IMR-90 (cell line): ENCODE measurements around the gene MBTPS1. TPM values are rescaled to one million over a fixed set of nuclear protein-coding genes. Genes with fewer than 3 reads are reported as not detected.

ENCODE experiments used
- ATAC-seq: fragments of 200-7000 bp; cut with Tn5 transposase; 2 replicates; pipeline ENCODE4 v1.9.1; 2020; ENCODE audit warnings: low read depth, mild to moderate bottlenecking, moderate library complexity
- BruUV-seq: library from RNA; stranded (reverse); fragments of 400-500 nt; replicated peaks from 2 replicates; lab custom pipeline; 2021; lab: Mats Ljungman, UMichigan
- CTCF ChIA-PET: fragments of 300-600 bp; formaldehyde crosslinking; extraction: SDS; loops from one replicate; lab custom pipeline; 2021; ENCODE audit warnings: antibody characterized with exemption; lab: Yijun Ruan, JAX
- POLR2A ChIA-PET: fragments of 300-600 bp; sonication (Branson Sonifier 250); formaldehyde crosslinking; loops from one replicate; lab custom pipeline; 2022; ENCODE audit warnings: antibody characterized with exemption; ENCODE audit not compliant: unreplicated experiment; lab: Charles Lee
- DNase-seq: peaks from one replicate; pipeline ENCODE4 v3.0.0; 2013
- H2AFZ ChIP-seq: replicated peaks from 2 replicates; pipeline ENCODE3; 2013; ENCODE audit warnings: low read length, mild to moderate bottlenecking; ENCODE audit not compliant: poor library complexity
- H2AK5ac ChIP-seq: 2 replicates; pipeline ENCODE4 v1.6.1; 2013; ENCODE audit warnings: low read depth, low read length, inconsistent platforms
- H2AK9ac ChIP-seq: replicated peaks from 2 replicates; pipeline ENCODE3; 2013; ENCODE audit warnings: mild to moderate bottlenecking, low read depth, low read length, moderate library complexity; ENCODE audit not compliant: poor library complexity
- H2BK120ac ChIP-seq: 2 replicates; pipeline ENCODE4 v1.6.1; 2013; ENCODE audit warnings: low read depth, low read length, inconsistent platforms
- H2BK15ac ChIP-seq: 3 replicates; pipeline ENCODE4 v1.6.1; 2013; ENCODE audit warnings: low read depth, low read length, inconsistent platforms
- H2BK20ac ChIP-seq: 2 replicates; pipeline ENCODE4 v1.6.1; 2013; ENCODE audit warnings: low read depth, mild to moderate bottlenecking, inconsistent platforms, low read length, moderate library complexity
- H2BK5ac ChIP-seq: 2 replicates; pipeline ENCODE4 v1.6.1; 2013; ENCODE audit warnings: mild to moderate bottlenecking, low read depth, low read length, inconsistent platforms; ENCODE audit not compliant: poor library complexity, severe bottlenecking
- H3K14ac ChIP-seq: replicated peaks from 2 replicates; pipeline ENCODE4 v1.6.1; 2013; ENCODE audit warnings: low read depth, low read length, inconsistent platforms
- H3K18ac ChIP-seq: 2 replicates; pipeline ENCODE4 v1.6.1; 2013; ENCODE audit warnings: low read depth, low read length, control low read depth
- H3K23ac ChIP-seq: 2 replicates; pipeline ENCODE4 v1.6.1; 2013; ENCODE audit warnings: low read depth, low read length, inconsistent platforms
- H3K27ac ChIP-seq: 2 replicates; pipeline ENCODE4 v1.5.1; 2013; ENCODE audit warnings: mild to moderate bottlenecking, control low read depth, low read length; ENCODE audit not compliant: insufficient read depth
- H3K27me3 ChIP-seq: 2 replicates; pipeline ENCODE4 v1.6.1; 2013; ENCODE audit warnings: low read length; ENCODE audit not compliant: control insufficient read depth, insufficient read depth
- H3K36me3 ChIP-seq: 2 replicates; pipeline ENCODE4 v1.6.1; 2013; ENCODE audit warnings: low read length, mixed read lengths; ENCODE audit not compliant: control insufficient read depth, insufficient read depth
- H3K4ac ChIP-seq: 2 replicates; pipeline ENCODE4 v1.6.1; 2013; ENCODE audit warnings: low read depth, low read length, inconsistent platforms
- H3K4me1 ChIP-seq: 2 replicates; pipeline ENCODE4 v1.6.1; 2013; ENCODE audit warnings: low read length, mixed read lengths; ENCODE audit not compliant: control insufficient read depth, insufficient read depth
- H3K4me2 ChIP-seq: 2 replicates; pipeline ENCODE4 v1.6.1; 2013; ENCODE audit warnings: low read depth, mild to moderate bottlenecking, control low read depth, low read length, moderate library complexity
- H3K4me3 ChIP-seq: 2 replicates; pipeline ENCODE4 v1.5.1; 2013; ENCODE audit warnings: low read depth, mild to moderate bottlenecking, control low read depth, low read length, moderate library complexity; ENCODE audit not compliant: insufficient read depth
- H3K56ac ChIP-seq: 2 replicates; pipeline ENCODE4 v1.6.1; 2013; ENCODE audit warnings: low read length, inconsistent platforms; ENCODE audit not compliant: insufficient read depth; ENCODE audit errors: extremely low read depth
- H3K79me1 ChIP-seq, 2 experiments: 2 replicates each; pipeline ENCODE4 v1.6.1; 2013; ENCODE audit warnings: low read length in 2 of 2, inconsistent platforms in 1 of 2, low read depth in 1 of 2
- H3K9ac ChIP-seq: 2 replicates; pipeline ENCODE4 v1.6.1; 2013; ENCODE audit warnings: low read depth, low read length, control low read depth
- H3K9me1 ChIP-seq: 2 replicates; pipeline ENCODE4 v1.6.1; 2013; ENCODE audit warnings: low read length, inconsistent platforms; ENCODE audit not compliant: insufficient read depth
- H3K9me3 ChIP-seq: 2 replicates; pipeline ENCODE4 v1.6.1; 2013; ENCODE audit warnings: low read length; ENCODE audit not compliant: control insufficient read depth, insufficient read depth
- H4K20me1 ChIP-seq: 2 replicates; pipeline ENCODE4 v1.6.1; 2013; ENCODE audit warnings: low read length, inconsistent platforms; ENCODE audit not compliant: insufficient read depth
- H4K5ac ChIP-seq: 2 replicates; pipeline ENCODE4 v1.6.1; 2013; ENCODE audit warnings: mild to moderate bottlenecking, low read depth, low read length, control low read depth
- H4K8ac ChIP-seq, 2 experiments: 2 replicates each; pipeline ENCODE4 v1.6.1; 2013; ENCODE audit warnings: low read depth in 2 of 2, low read length in 2 of 2, control low read depth in 1 of 2, inconsistent platforms in 1 of 2
- H4K91ac ChIP-seq: 2 replicates; pipeline ENCODE4 v1.6.1; 2013; ENCODE audit warnings: low read depth, low read length, inconsistent platforms; ENCODE audit not compliant: insufficient read depth
- MXI1 ChIP-seq: IDR thresholded peaks from 2 replicates; pipeline ENCODE4 v1.6.1; 2012; ENCODE audit warnings: low read depth, mild to moderate bottlenecking, low read length, moderate library complexity, borderline replicate concordance
- NFE2L2 ChIP-seq: fragments of 150-350 bp; IDR thresholded peaks from 2 replicates; pipeline ENCODE4 v1.6.1; 2016; ENCODE audit warnings: low read depth, mild to moderate bottlenecking, low read length
- POLR2A ChIP-seq: IDR thresholded peaks from 2 replicates; pipeline ENCODE4 v1.6.1; 2012; ENCODE audit warnings: mild to moderate bottlenecking, low read depth, low read length
- WGBS, 2 experiments: methylation state at CpG; one replicate each; pipeline versions ENCODE4 v1.1.5 to v1.1.7; 2013; ENCODE audit warnings: missing lambda C conversion rate in 2 of 2; ENCODE audit not compliant: insufficient read length in 1 of 2; ENCODE audit errors: extremely low coverage in 2 of 2; 5-methylcytosine and 5-hydroxymethylcytosine counted together
- dilution Hi-C: fragments of 300-500 bp; cut with HindIII; formaldehyde crosslinking; loops from one replicate; pipeline ENCODE4 v1.14.3; 2018; ENCODE audit warnings: low sequenced_read_pairs; ENCODE audit not compliant: unreplicated experiment
- in situ Hi-C: fragments of 300-500 bp; cut with MboI; formaldehyde crosslinking; loops from 3 replicates; pipeline ENCODE4 v1.14.3; 2019; ENCODE audit warnings: low sequenced_read_pairs, inconsistent platforms, mixed read lengths
- intact Hi-C: fragments of 100-400 bp; cut with micrococcal nuclease; formaldehyde crosslinking; loops from 2 replicates; pipeline ENCODE4 v1.10.0; 2022
- polyA plus RNA-seq, 3 experiments: library from polyadenylated mRNA; depleted of rRNA; stranded (reverse); fragments of >200 nt; gene quantifications; 2 replicates each; pipeline ENCODE4 v1.2.3, GENCODE V29; 2012; ENCODE audit warnings: low replicate concordance in 1 of 3
- total RNA-seq: library from RNA; depleted of rRNA; stranded (reverse); fragments of >200 nt; gene quantifications from 2 replicates; pipeline ENCODE4 v1.2.3, GENCODE V29; 2012

The MBTPS1 gene
- total and polyA plus RNA-seq, 2 of the 4 experiments (the other 2 are of a cell fraction): 59.0 to 70.4 TPM

GRCh38 chr16:84165746-84166145 is 49.0 kb upstream of the MBTPS1 start:
- Histone ChIP-seq H3K56ac (no peak overlapping the region), H3K27ac (no peak overlapping the region), H2BK20ac (no peak overlapping the region), H3K4me2 (no peak overlapping the region), H3K4me3 (no peak overlapping the region), H3K4ac (no peak overlapping the region), H2AK9ac (no peak overlapping the region), H3K9me1 (no peaks in the 10 kb centered on the region), H2AK5ac (no peak overlapping the region), H3K36me3 (no peaks in the 10 kb centered on the region), H4K8ac (no peak overlapping the region), H2BK120ac (no peak overlapping the region), H2AFZ (no peak overlapping the region), H3K23ac (no peak overlapping the region), H3K9ac (no peak overlapping the region), H3K27me3 (peaks cover 45% of the 10 kb centered on the region), H4K91ac (no peak overlapping the region), H2BK15ac (no peak overlapping the region), H3K18ac (no peak overlapping the region), H3K4me1 (no peaks in the 10 kb centered on the region), H4K5ac (no peak overlapping the region), H4K20me1 (no peaks in the 10 kb centered on the region), H2BK5ac (no peak overlapping the region), H3K79me1 (no peaks in the 10 kb centered on the region), H3K14ac (no peak overlapping the region), H3K9me3 (no peaks in the 10 kb centered on the region)
- ChIA-PET POLR2A (no interaction called here), CTCF (no interaction called here)
- in situ Hi-C loops (no loop called here), dilution Hi-C loops (no loop called here), intact Hi-C loops (no loop called here)
- DNase-seq (no peak), ATAC-seq (no peak)
- 100% methylated on average over 2 of the region's 7 CpGs; no CpG with 5 or more reads in 1 of the 2 experiments for WGBS, 2 experiments
- no peak for TF ChIP-seq POLR2A
- TF ChIP-seq MXI1: no peak
- TF ChIP-seq NFE2L2: no peak
- no TSS peak for BruUV-seq
